Stimulated activated naive CD4-positive, alpha-beta T cell (primary cell): ENCODE results near the gene CSGALNACT2.
"Not testable (repeated sequence)": the region's sequence is repeated elsewhere in the genome, so short reads cannot be mapped to it uniquely, and the experiment has no call there.

Experiments used
- DNase-seq, 6 experiments: peaks; one replicate each; lab custom pipeline; 2025; lab: John Stamatoyannopoulos, UW

Gene CSGALNACT2

GRCh38 chr10:43138021-43138756 is at the start of gene CSGALNACT2:
CSGALNACT2 (plus strand) TSS chr10:43138445; CDS start chr10:43155150, 16,705 bp downstream.
- peak; percentile 75 to 90 (median 80) for DNase-seq

GRCh38 chr10:43089519-43089918 is 48.7 kb upstream of the CSGALNACT2 start:
- no peak for DNase-seq

GRCh38 chr10:43090188-43090587 is 48.1 kb upstream of the CSGALNACT2 start:
- no peak for DNase-seq

GRCh38 chr10:43090664-43091063 is 47.6 kb upstream of the CSGALNACT2 start:
- no peak for DNase-seq

GRCh38 chr10:43091846-43092245 is 46.4 kb upstream of the CSGALNACT2 start:
- no peak for DNase-seq

- DNase-seq = no peak
Measured at GRCh38 chr10:43093423-43094076, 44.7 kb upstream of the CSGALNACT2 start.

- no peak for DNase-seq
Measured at GRCh38 chr10:43094085-43094484, 44.2 kb upstream of the CSGALNACT2 start.

- DNase-seq = not testable (repeated sequence)
Measured at GRCh38 chr10:43099339-43099738, 38.9 kb upstream of the CSGALNACT2 start.

GRCh38 chr10:43099928-43100327 is 38.3 kb upstream of the CSGALNACT2 start:
- no peak for DNase-seq

GRCh38 chr10:43100366-43100765 is 37.9 kb upstream of the CSGALNACT2 start:
- DNase-seq = no peak

- no peak for DNase-seq
Measured at GRCh38 chr10:43102063-43102828, 36.0 kb upstream of the CSGALNACT2 start.

GRCh38 chr10:43105102-43105955 is 32.9 kb upstream of the CSGALNACT2 start:
- peak; percentile 40 to 81 (median 61) for DNase-seq

- no peak for DNase-seq
Measured at GRCh38 chr10:43105956-43106229, 32.4 kb upstream of the CSGALNACT2 start.

- no peak for DNase-seq
Measured at GRCh38 chr10:43106256-43107091, 31.8 kb upstream of the CSGALNACT2 start.

GRCh38 chr10:43108951-43109350 is 29.3 kb upstream of the CSGALNACT2 start:
- no peak for DNase-seq

GRCh38 chr10:43109671-43110249 is 28.5 kb upstream of the CSGALNACT2 start:
- DNase-seq = no peak

GRCh38 chr10:43110338-43111071 is 27.7 kb upstream of the CSGALNACT2 start:
- no peak for DNase-seq

GRCh38 chr10:43111101-43111500 is 27.1 kb upstream of the CSGALNACT2 start:
- DNase-seq = no peak

- no peak for DNase-seq
Measured at GRCh38 chr10:43111921-43112607, 26.2 kb upstream of the CSGALNACT2 start.

GRCh38 chr10:43112608-43112961 is 25.7 kb upstream of the CSGALNACT2 start:
- no peak for DNase-seq
